Spinal cord (tissue), 10 donors: ENCODE measurements around the gene MTUS2. TPM values are rescaled to one million over a fixed set of nuclear protein-coding genes. Genes with fewer than 3 reads are reported as not detected.
A peak's percentile ranks its signal among the peaks of the same experiment; 100 is the strongest.

Source experiments
- DNase-seq, 6 donors: peaks; one replicate each; pipeline versions ENCODE4 v3.0.0 to v3.0.0-alpha.2; 2013 to 2015; ENCODE audit warnings: low spot score in 6 of 6, low read depth in 4 of 6
- H3K27ac ChIP-seq: one replicate; pipeline ENCODE4 v1.5.1; 2013; ENCODE audit warnings: low read depth, low read length, control low read depth
- H3K27me3 ChIP-seq: one replicate; pipeline ENCODE4 v1.6.1; 2013; ENCODE audit warnings: low read length; ENCODE audit not compliant: control insufficient read depth, insufficient read depth
- H3K36me3 ChIP-seq: one replicate; pipeline ENCODE4 v1.6.1; 2013; ENCODE audit warnings: low read length; ENCODE audit not compliant: control insufficient read depth, insufficient read depth
- H3K4me1 ChIP-seq: one replicate; pipeline ENCODE4 v1.6.1; 2013; ENCODE audit warnings: low read length; ENCODE audit not compliant: control insufficient read depth, insufficient read depth
- H3K4me3 ChIP-seq: one replicate; pipeline ENCODE4 v1.5.1; 2013; ENCODE audit warnings: low read depth, low read length, control low read depth
- H3K9me3 ChIP-seq: one replicate; pipeline ENCODE4 v1.6.1; 2013; ENCODE audit warnings: low read length; ENCODE audit not compliant: control insufficient read depth, insufficient read depth
- WGBS: methylation state at CpG from one replicate; pipeline ENCODE4 v1.1.5; 2013; ENCODE audit warnings: missing lambda C conversion rate; ENCODE audit not compliant: insufficient coverage; 5-methylcytosine and 5-hydroxymethylcytosine counted together
- polyA plus RNA-seq, 2 donors: library from polyadenylated mRNA; unstranded; fragments of 120-200 nt; gene quantifications; one replicate each; pipeline ENCODE4 v1.2.1, GENCODE V29; 2013; ENCODE audit not compliant: insufficient read length in 2 of 2
- total RNA-seq, 2 donors: library from RNA; depleted of rRNA in 1 of 2; stranded (reverse); fragments of 120-200 nt in 1 of 2; fragments of >200 nt in 1 of 2; gene quantifications; one replicate each; pipeline versions ENCODE4 v1.2.3 to v1.2.4, GENCODE V29; 2013 to 2014
- donor health status: healthy.

The MTUS2 gene
- total and polyA plus RNA-seq, 4 donors, result 4.6 to 12.5 (median 10.1) TPM

GRCh38 chr13:28942906-28943305 lies 122.8 kb downstream of the MTUS2 start:
- Histone ChIP-seq H3K4me1 (no peaks in the 10 kb centered on the region), H3K36me3 (no peaks in the 10 kb centered on the region), H3K27me3 (no peaks in the 10 kb centered on the region), H3K27ac (no peak overlapping the region), H3K4me3 (no peak overlapping the region), H3K9me3 (no peaks in the 10 kb centered on the region)
- no peak for DNase-seq
- no CpG with 5 or more reads among the region's 2 CpGs for WGBS

- H3K9me3 ChIP-seq, result no peaks in the 10 kb centered on the region
- H3K27ac ChIP-seq, result no peak overlapping the region
- no peak for DNase-seq
- no peak overlapping the region for H3K4me3 ChIP-seq
- WGBS, result 100% methylated on average over 2 of the region's 4 CpGs
- no peaks in the 10 kb centered on the region for H3K4me1 ChIP-seq
- H3K36me3 ChIP-seq, result no peaks in the 10 kb centered on the region
- H3K27me3 ChIP-seq, result no peaks in the 10 kb centered on the region
These were observed 133.7 kb downstream of the MTUS2 start for GRCh38 chr13:28953714-28954418.

GRCh38 chr13:28954419-28954725 lies 134.2 kb downstream of the MTUS2 start:
- Histone ChIP-seq H3K36me3 (no peaks in the 10 kb centered on the region), H3K27ac (no peak overlapping the region), H3K9me3 (no peaks in the 10 kb centered on the region), H3K4me3 (no peak overlapping the region), H3K27me3 (no peaks in the 10 kb centered on the region), H3K4me1 (no peaks in the 10 kb centered on the region)
- no peak for DNase-seq
- 86% methylated on average over 3 of the region's 5 CpGs for WGBS

GRCh38 chr13:28954810-28955209 lies 134.7 kb downstream of the MTUS2 start:
- no peak overlapping the region for H3K4me3 ChIP-seq
- 90% methylated on average over 2 of the region's 5 CpGs for WGBS
- H3K27ac ChIP-seq, result no peak overlapping the region
- H3K36me3 ChIP-seq, result no peaks in the 10 kb centered on the region
- no peaks in the 10 kb centered on the region for H3K4me1 ChIP-seq
- H3K9me3 ChIP-seq, result no peaks in the 10 kb centered on the region
- no peaks in the 10 kb centered on the region for H3K27me3 ChIP-seq
- no peak for DNase-seq

DNA sequence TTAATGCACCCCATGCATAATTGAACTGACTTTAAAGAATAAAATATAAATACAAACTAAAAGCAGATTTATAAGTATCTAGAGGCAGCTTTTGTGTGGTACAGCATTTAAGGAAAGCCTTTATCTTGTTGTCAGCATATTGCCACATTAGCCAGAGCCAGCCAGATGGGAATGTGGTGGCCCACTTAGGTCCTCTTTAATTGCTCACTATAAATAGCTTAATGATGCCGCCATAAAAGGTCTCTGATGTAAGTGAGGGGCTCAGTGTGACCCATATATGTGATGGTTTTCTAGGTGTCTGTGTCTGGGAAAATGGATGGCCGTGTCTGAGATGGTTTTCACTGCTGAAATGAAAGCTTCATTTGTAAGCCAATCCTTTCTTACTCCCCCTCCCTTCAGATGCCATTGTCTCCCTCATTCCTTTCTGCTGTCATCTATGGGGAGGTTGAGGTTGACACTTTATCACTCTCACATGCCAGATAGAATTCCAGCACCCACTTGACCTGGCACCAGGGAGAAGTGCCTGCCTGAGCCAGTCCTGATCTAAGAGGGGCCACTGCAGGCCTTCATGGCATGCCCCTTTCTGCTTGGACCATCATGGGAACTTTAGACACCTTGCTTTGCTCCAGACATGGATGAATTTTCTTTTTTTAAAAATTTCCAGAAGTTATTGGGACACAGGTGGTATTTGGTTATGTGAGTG lies 135.3 kb downstream of the MTUS2 start:
- WGBS, result no CpG with 5 or more reads among the region's 2 CpGs
- Histone ChIP-seq H3K36me3 (no peaks in the 10 kb centered on the region), H3K27me3 (no peaks in the 10 kb centered on the region), H3K9me3 (no peaks in the 10 kb centered on the region), H3K4me3 (no peak overlapping the region), H3K27ac (no peak overlapping the region), H3K4me1 (no peaks in the 10 kb centered on the region)
- peak in 1 of 6 donors; percentile 39 for DNase-seq

GRCh38 chr13:28958018-28958417 lies 137.9 kb downstream of the MTUS2 start:
- H3K4me3 ChIP-seq, result no peak overlapping the region
- DNase-seq, result peak in 1 of 6 donors; percentile 64
- no peak overlapping the region for H3K27ac ChIP-seq
- H3K27me3 ChIP-seq, result no peaks in the 10 kb centered on the region
- H3K4me1 ChIP-seq, result no peaks in the 10 kb centered on the region
- no peaks in the 10 kb centered on the region for H3K9me3 ChIP-seq
- no peaks in the 10 kb centered on the region for H3K36me3 ChIP-seq
- WGBS, result 87% methylated on average over 4 of the region's 11 CpGs

DNA sequence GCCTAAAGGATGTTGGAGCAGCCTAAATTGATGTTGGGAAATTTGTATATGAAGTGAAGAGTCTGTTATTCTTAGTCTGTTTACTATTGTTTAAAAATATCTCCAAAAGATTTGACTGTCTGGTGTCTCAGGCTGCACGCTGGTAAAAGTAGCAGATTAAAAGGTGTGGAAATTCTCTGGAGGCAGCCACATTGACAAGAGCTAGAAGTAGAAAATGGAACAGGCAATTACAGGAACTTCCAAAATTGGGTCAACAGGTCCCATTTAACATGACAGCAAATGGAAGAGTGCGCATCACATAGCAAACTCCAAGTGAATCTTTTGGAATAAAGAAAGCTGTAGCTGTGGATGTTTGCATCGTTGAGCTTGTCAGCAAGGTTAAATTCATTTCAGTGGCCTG lies 138.3 kb downstream of the MTUS2 start:
- H3K4me1 ChIP-seq, result no peaks in the 10 kb centered on the region
- H3K36me3 ChIP-seq, result no peaks in the 10 kb centered on the region
- H3K9me3 ChIP-seq, result no peaks in the 10 kb centered on the region
- WGBS, result 88% methylated on average over 1 of the region's 3 CpGs
- DNase-seq, result no peak
- no peak overlapping the region for H3K27ac ChIP-seq
- H3K27me3 ChIP-seq, result no peaks in the 10 kb centered on the region
- no peak overlapping the region for H3K4me3 ChIP-seq

DNA sequence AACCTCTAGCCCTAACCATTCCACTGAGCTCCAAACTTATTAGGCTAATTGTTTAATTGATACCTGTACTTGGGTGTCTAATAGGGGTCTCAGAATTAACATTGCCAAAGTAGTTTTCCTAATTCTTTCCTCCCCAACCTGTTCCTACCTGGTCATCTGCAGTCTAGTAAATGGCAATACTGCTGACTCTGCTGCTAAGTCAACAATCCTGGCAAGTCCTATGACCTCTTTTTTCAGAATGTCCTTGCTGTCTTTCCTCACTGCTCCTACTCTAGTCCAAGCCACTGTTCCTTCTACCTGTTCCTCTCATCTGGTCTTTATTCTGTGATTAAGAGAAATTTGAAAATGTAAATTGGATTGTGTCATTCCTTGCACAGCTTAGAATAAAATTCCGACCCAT lies 143.9 kb downstream of the MTUS2 start:
- no peak overlapping the region for H3K4me3 ChIP-seq
- no peak overlapping the region for H3K27ac ChIP-seq
- no peaks in the 10 kb centered on the region for H3K9me3 ChIP-seq
- no peaks in the 10 kb centered on the region for H3K4me1 ChIP-seq
- WGBS, result no CpG with 5 or more reads among the region's 1 CpG
- no peaks in the 10 kb centered on the region for H3K36me3 ChIP-seq
- H3K27me3 ChIP-seq, result no peaks in the 10 kb centered on the region
- DNase-seq, result no peak

DNA sequence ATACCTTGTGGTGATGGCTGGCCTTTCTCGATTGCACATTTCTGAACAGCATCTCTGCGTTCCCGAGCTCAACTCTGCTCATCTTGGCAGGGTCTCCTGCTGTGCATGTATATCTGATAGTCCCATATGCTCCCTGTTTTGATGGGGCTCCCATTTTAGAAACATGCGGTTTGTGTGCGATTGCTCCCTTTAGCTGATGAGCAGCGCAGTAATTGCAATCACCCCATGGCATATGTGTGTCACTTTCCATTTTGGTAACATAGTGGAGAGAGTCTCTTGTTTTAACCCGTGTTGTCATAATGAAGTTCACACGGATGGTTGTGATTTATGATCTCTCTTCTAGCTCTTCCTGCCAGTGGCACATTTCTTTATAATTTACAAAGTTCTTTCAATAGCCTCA lies 144.7 kb downstream of the MTUS2 start:
- Histone ChIP-seq H3K36me3 (no peaks in the 10 kb centered on the region), H3K27ac (no peak overlapping the region), H3K27me3 (no peaks in the 10 kb centered on the region), H3K9me3 (no peaks in the 10 kb centered on the region), H3K4me1 (no peaks in the 10 kb centered on the region), H3K4me3 (no peak overlapping the region)
- peak in 1 of 6 donors; percentile 63 for DNase-seq
- WGBS, result 93% methylated on average over 6 of the region's 8 CpGs
